Putamen (tissue), 1 donor: ENCODE data around the gene NECAB3.

ENCODE experiments used
- DNase-seq: peaks from one replicate; pipeline ENCODE4 v3.0.0-alpha.2; 2016; ENCODE audit warnings: low spot score

Gene NECAB3

DNA sequence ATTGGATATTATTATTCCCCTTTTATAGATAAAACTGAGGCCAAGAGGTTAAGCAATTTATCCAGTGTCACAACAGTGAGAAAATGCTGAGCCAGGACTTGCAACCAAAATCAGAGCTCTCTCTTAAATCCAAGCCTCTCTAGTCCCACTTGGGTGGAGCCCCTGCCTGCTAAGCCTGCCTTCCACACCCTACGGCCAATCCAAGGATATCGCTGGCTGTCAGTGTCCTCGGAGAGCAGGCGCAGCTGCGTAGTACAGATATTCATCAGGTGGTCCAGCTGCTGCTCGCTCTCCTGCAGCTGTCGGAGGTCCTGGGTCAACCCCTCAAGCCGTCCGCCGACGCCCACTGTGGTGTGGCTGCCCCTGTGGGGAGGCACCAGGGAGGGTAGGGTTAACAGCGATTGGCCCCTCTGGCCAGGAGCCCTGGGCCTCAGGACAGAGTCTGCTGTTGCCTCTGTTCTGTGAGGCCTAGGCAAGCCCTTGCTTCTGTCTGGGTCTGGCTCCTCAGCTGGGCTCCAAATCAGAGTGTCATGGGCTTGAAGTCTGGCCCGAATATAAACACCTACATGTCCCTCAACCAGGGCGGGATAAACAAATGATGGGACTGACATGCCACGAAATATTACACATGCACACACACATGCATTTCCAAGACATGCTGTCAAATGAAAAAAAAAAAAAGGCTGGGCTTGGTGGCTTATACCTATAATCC lies 3.9 kb upstream of the NECAB3 start:
- DNase-seq: no peak

DNA sequence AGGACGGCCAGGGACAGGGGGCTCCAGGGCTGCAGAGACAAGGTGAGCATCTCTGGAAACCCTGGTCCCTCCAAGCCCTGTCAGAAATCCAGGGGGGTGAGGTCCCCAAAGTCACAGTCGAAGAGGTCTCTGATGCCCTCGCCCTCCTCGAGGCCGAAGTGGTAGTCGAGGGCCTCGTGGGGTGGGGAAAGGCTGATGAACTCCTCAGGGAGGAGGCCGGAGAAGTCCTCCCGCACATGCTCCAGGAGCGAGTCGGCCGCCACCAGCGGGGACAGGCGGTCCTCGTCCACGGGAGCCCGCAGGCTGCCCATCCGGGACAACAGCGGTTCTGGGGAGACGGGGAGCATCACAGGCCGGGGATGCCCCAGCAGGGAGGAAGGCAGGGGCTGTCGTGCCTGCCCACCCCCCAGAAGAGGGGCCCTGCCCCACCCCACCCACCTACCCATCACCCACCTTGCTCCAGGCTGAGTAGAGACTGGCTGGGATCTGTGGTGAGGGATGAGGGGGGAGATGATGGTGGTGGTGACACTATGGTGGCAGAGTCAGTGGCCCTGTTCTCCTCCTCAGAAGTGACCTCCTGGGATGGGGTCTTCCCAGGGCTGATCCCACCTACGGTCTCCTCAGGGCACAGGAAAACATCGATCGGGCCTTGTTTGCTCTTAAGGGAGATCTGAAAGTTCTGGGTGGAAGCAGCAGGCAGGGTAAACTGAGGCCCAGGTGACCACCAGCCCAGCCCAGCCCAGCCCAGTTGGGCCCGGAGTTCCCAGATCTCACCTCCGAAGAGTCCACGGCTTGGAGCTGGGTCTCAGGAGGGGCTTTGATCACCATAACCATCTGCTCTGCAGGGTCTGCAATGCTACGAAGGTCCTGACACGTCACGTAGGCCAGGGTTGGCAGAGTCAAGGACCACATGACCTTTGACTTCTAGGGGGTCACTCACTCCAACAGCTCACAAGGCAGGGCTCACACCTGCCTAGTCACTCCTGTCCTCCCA lies 2.7 kb upstream of the NECAB3 start:
- no peak for DNase-seq

DNA sequence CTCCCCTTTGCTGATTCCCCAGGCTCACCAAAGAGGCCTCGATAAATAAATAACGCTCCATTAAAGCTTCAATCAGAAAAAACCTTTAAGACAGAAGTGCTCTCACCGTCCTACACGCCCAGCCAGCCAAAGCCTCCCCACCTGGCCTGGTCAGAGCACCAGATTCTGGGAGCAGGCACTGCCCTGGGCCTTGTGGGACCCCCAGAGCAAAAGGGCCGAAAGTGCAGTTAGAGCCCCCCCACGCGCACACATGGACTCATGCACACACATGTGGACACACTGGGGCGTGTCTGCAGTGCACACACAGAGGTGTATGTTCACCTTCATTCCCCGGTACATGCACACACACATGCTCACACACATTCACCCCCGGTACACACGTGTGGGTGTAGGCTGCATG lies 1.9 kb upstream of the NECAB3 start:
- no peak for DNase-seq

DNA sequence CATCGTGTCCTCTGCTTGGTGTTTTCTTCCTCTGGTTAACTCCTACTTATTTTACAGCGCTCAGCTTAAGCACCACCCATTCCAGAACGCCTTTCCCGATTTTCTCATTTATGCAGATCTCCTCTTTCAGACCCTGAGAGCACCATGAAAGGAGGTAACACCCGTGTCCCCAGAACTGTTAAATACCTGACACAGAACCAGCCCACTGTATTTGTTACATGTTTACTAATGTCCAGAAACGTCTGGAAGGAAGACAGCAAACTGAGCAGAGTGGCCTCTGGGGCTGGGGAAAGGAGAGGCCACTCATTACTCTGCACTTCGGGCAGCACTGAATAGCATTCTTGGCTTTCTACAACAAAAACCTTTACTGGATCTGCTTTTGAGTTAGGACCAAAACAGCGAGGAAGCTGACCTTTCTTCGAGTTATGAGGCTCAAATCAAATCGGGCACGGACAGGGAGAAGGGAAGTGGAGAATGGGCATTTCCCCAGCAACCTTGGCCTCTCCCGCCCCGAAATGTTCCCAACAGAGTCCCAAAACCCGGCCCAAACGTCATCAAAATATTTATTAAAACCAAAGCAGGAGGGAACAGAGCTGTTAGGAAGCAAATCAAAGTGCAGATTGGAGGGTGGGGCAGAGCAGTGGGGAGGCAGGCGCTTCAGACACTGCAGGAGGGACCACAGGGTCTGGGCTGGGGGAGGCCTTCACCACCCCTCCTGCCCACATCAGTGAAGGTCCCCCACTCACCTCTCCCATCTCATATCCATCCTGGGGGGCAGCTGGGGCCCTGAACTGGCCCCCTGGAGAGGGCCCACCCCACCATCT lies 1.1 kb upstream of the NECAB3 start:
- no peak for DNase-seq

DNA sequence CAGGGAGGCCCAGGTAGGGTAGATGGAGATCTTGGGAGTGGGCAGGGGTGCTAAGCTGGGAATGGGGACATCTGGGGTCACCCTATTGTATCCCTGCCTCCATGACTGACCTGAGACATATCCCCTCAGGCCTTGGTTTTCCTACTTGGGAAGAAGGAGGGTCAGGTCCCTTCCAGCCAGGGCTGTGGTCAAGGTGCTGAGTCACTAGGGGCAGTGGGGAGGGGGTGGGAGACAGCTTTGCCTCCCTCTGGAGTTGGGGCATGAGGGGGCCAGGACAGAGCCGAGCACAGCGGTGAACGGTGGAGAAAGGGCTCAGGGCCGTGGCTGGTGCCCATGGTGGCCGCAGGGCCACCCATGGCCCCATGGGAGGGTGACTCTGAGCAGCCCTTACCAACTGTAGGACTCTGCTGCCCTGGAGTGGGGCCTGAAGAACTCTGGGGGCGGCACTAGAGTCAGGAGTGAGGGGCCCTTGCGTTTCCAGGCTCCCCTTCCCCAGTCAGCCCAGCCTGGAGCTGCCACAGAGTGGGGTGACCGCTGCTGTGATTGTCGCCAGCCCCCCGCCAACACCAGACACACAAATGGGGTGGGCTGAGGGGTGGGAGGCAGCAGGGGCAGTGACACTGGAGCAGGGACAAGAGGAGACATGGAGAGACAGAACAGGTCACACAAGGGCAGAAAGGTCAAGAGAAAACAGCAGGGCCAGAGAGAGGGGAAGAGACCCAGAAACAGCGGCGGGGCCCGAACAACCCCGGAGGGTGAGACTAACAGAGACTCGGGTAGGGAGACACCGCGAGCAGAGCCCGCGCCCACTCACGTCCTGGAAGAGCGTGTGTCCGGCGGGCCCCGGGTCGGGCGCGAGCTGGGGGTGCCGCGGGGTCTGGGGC lies 576 bp downstream of the NECAB3 start:
- DNase-seq: no peak

DNA sequence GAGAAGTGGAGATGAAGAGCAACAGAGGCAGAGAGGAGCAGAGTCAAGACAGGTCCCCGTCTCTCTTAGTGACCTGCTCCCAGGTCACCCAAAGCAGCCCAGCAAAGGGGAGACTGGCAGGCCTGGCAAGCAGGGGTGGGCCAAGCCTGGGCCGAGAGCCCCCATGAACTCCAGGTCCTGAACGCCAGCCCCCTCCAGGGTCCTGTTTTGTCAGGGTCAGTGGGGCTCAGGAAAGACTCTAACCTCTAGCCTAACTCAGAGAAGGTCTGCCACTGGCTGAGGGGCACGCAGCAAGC lies 1.2 kb downstream of the NECAB3 start:
- no peak for DNase-seq

DNA sequence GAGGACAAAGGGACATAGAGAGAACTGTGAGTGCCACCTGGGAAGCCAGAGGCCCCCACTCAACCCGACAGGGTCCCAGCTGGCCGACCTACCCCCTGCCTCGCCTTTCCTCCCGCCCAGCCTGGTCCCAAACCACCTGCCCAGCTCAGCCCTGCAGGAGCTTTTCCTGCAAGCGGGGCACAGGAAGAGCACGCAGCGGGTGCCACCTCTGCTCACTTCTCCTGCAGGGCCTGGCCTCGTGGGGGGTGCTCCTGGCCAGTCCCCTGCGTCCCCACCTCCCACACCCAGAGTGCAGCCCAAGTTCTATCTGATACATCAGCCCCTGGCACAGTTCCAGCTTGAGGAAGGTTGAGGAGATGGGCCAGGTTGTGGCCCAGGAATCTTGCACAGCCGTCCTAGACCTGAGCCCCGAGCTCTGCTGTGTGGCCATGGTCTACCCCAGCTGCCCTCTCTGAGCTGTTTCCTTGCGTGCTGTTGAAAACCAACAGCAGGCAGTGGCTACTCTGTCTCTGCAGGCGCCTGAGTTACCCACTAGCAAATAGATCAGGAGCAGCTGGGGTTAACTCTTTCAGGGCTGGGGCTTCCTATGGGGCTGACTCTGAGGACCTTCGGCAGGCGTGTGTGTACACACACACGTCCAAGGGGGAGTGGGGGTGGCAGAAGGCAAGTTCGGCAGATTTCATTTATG lies 1.7 kb downstream of the NECAB3 start:
- DNase-seq: no peak

DNA sequence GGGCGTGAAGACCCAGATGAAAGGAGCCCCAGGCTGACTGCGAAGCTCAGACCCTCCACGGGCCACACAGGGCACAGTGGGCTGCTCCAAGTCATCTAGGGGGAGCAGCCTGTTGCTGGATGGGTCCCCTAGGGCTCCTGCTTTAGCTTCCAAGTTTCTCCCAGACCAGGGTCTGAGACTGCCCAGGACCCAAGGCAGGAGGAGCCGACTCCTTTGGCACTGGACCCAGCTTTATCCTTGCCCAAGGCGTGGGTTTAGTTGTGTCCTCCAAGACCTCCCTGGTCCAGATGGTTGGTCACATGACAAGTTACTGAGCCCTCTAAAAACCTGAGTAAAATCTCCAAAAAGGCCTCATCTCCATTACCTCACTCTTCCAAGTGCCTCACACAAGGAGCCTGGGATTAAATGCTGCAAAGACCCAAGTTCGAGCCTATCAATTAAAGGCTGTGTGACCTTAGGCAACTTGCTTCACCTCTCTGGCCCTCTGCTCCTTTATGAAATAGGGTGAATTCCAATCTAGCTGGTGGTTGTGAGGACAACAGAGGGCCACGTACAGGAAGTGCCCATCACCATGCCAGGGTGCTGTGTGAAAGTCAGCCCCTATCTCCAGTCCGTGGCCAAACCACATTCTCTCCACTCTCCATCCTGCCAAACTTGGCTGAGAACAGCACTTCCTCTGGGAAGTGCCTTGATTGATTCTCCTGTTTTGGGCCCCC lies 2.5 kb downstream of the NECAB3 start:
- DNase-seq: no peak

DNA sequence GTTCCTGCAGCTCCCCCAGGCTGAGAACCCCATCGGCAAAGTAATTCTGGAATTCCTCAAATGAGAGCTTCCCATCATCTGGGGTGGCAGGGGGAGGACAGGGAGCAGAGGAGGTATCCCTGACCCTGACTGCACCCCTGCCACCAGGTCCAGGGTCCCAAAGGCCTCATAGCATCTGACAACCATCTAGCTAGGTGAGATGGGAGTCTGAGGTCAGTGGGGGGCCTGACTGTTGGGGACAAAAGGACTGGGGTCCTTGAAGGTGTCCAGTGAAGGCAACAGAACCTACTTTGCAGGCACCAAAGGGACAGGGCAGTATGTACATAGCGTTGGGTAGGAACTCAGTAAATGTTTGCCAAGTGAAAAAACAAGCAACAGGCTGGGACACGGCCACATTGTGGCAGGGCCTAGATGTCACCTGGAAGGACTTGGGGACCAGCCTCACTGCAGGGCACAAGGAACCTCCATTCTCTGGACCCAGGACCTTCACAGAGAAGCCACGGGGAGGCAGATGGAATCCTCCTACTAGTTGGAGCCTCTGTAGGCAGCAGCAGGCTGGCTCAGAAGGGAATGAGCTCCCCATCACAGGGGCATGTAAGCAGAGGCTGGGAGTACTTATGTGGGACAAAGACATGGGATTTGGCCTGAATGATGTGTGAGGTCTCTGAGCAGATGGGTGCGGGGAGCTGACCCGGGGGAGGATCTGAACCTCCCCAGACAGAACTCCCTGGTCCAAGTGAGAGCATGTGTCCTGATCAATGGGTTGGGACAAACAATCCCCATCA lies 3.3 kb downstream of the NECAB3 start:
- no peak for DNase-seq

DNA sequence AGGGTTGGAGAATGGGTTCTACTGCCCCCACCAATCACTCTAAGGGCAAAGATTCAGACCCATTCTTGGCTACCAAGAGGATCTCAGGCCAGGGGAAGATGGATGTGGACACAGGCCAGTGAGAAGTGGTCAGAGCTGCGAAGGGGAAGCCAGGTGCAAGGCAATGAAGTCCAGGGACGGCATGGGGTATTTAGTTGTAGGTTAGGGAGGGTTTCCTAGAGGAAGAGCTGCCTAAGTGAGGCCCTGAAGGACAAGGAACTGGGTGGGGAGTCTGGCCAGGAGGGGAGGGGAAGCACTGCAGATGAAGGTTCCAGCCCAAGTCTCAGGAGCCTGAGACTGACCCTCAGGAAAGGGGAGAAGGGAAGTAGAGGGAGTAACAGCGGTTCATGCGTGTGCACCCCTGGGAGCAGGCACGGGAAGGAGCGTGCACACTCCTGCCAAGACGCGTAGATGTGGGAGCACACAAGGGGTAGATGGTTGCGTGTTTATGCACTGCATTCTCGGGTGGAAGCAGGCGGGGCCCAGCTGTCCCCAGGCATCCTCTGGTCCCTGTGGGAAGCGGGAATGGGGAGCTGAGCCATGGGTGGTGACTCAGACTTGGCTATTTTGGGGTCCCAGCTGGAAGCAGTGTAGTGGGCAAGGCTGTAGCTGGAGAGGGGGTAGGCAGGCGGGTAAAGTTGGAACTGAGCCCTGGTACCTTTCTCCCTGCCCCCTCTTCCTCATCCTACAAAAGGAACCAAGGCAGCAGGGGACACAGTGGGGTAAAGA lies 4.2 kb downstream of the NECAB3 start:
- no peak for DNase-seq

DNA sequence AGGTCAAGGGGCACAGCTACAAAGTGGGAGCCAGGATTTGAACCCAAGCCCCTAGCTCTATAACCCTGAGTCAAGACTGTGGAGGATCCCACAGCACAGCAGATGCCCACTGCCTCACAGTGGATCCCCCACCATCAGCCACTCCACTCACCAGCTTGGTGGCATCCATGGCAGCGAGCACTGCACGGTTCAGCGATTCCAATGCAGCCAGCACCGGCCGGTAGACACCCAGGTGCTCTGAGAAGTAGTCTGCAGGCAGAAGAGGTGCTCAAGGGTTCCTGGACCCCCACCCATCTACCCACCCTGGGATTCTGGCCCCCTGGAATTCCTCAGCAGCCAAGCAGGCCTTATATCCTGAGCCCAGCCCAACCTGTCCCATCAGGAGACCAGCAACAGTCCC lies 5.0 kb downstream of the NECAB3 start:
- DNase-seq: no peak

DNA sequence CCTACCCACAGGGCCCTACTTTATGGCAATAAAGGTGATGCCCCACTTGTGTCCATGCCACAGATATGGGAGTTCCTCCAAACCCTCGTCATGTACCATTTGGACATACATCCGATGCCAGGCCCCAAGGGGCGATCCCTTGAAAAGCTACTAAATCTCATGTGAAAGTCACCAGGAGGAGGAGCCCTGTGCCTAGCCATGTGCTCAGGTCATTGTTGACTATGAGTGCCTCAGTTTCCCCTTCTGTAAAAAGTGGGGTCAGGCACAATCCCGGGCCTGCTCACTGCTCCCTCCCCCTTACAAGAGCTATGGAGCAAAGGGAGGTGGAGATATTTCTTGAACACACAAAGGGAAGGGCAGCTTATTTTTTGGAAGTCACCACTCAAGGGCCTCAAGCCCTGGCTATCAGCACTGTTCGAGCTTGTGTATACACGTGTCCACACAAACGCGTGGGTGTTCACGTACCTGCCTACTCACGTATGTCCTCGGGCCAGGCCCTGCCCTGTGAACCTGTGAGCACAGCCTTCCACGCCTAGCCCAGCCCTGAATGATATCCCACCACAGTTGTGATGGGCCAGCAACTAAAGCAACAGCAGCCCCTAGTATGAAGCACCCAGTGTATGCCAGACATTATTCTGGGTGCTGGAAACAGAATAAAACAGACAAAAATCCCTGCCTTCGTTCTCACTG lies 5.6 kb downstream of the NECAB3 start:
- DNase-seq: no peak

DNA sequence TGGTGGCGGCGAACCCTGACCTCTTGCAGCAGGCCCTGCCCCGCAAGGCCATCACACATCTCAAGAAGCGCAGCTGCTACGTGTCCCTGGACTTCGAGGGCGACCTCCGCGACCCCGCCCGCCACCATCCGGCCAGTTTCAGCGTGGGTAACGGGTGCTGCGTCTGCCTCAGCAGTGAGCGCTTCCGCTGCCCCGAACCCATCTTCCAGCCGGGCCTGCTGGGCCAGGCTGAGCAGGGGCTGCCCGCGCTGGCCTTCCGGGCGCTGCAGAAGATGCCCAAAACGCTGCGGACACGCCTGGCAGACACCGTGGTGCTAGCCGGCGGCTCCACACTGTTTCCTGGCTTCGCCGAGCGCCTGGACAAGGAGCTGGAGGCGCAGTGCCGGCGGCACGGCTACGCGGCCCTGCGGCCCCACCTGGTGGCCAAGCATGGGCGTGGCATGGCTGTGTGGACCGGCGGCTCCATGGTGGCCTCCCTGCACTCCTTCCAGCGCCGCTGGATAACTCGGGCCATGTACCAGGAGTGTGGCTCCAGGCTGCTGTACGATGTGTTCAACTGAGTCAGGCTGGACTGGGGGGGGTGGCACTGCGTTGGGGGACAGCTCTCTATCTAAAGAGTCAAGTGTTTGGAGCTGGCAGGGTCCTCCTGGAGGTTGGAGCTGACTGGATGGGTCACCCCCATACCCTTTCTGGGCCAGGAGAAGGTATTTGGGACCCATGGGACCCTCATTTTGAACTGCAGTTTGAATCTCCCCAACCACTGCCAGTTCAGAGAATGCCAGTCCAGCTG lies 6.4 kb downstream of the NECAB3 start:
- DNase-seq: peak; percentile 76

DNA sequence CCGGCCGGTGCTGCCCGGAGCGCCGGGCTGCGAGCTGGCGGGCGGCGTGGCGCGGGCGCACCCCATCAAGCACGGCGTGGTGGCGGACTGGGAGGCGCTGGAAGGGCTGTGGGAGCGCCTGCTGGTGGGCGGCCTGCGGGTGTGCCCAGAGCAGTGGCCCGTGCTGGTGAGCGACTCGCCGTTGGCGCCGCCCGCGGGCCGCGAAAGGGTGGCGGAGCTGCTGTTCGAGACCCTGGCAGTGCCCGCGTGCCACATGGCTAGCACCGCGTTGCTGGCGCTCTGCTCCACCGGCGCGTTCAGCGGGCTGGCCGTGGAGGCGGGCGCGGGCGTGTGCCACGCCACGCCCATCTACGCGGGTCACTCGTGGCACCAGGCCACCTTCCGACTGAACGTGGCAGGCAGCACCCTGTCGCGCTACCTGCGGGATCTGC lies 7.0 kb downstream of the NECAB3 start:
- DNase-seq: no peak

DNA sequence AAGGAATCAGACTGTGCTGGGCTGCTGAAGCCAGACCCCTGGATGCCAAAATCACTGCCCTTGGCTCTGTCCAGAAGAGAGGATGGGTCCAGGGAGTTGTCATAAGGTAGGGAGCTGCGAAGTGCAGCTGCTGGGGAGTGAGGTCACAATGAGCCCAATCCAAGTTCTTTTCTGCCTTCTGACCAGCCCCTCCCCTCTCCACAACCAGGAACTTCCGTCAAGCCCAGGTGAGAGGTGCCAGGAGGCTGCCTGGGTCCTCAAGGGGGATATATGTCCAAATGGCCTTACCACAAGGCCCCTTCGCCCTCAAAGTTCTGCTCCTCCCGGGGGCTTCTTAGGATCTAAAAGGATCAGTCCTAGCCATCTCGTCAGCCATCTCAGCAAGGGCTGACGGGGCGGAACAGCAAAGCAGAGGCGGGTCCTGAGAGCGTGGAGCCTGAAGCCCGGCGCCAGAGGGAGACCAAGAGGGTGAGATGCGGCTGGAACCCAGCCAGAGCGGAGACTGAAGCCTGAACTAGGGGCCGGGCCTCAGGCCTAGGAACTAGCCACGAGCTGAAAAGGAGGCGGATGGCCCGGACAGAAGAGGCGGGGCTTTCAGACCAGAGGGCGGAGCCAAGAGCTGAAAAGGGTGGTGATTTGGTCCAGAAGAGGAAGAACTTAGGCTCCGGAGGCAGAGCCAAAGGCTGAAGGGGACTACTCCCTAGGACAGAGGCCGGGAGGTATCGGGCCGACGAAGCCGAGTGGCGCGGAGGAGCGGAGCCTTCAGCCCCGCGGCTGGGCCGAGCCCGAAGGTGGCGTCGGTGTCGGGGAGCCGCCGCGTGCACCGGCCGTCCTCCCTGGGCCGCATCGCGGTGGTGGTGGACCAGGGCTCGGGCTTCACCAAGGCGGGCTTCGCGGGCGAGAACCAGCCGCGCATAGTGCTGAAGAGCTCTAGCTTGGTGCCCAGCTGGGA lies 7.7 kb downstream of the NECAB3 start, which contains the start of gene ACTL10:
ACTL10 (plus strand) TSS at position 651 of the 952 bp plus-strand sequence. CDS start 555 bp downstream, outside the sequence.
- DNase-seq: peak; percentile 96

DNA sequence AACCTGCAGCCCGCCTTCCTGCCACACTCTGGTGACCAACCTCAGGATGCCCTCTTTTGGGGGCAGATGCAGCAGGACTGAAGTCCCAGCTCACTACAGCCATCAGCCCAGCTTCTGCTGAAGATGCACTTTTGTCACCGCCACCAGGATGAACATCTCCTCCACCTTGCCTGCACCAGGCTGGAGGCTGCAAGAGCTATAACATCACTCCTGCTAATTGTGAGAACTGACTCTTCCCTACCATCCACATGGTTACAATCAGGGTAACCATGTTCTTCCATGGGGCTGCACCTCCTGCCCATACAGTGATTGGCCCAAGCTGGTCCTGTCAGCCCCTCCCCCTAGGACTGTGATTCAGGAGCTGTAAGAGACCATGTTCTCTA lies 9.5 kb downstream of the NECAB3 start:
- DNase-seq: no peak
